Measurements from ENCODE around the gene STK38. TPM values are rescaled to one million over a fixed set of nuclear protein-coding genes. Genes with fewer than 3 reads are reported as not detected.

Gene STK38
- total and polyA plus RNA-seq, 2 donors (not counting 1 experiment from before 2014, with no cell fraction given), result 26.9 to 42.6 TPM

- Histone ChIP-seq H3K79me2 (ENCODE audit: control insufficient read depth, insufficient read depth, low read length) (no peaks in the 10 kb centered on the region), H4K20me1 (ENCODE audit: control insufficient read depth, extremely low read depth, insufficient read depth, low read length) (no peaks in the 10 kb centered on the region), H3K9me3 (ENCODE audit: control insufficient read depth, insufficient read depth, low read depth, low read length) (no peaks in the 10 kb centered on the region), H3K4me3 (replicated peaks in 1 of 4; ENCODE audit: control extremely low read depth in 1 of 4, insufficient read depth in 1 of 4, low read depth in 3 of 4, low read length in 4 of 4) (no peak overlapping the region), H3K36me3 (ENCODE audit: control insufficient read depth, insufficient read depth, low read length) (no peaks in the 10 kb centered on the region), H3K27me3 (ENCODE audit: control insufficient read depth, insufficient read depth, low read length) (no peaks in the 10 kb centered on the region), H3K4me2 (ENCODE audit: extremely low read depth, insufficient read depth, low read length) (no peak overlapping the region), H3K4me1 (ENCODE audit: control insufficient read depth, extremely low read depth, insufficient read depth, low read length) (no peaks in the 10 kb centered on the region), H3K27ac (ENCODE audit: insufficient read depth, low read length) (no peak overlapping the region), H2AFZ (ENCODE audit: low read length) (no peak overlapping the region), H3K9ac (ENCODE audit: insufficient read depth, low read length) (no peak overlapping the region)
- no peak for DNase-seq (ENCODE audit: low read depth in 2 of 2)
- TF ChIP-seq CTCF (conservative IDR thresholded peaks at IDR 0.05 in 1 of 2, IDR thresholded peaks at IDR 0.05 in 1 of 2; ENCODE audit: low read depth in 1 of 2, low read length in 2 of 2), result no peak
- TF ChIP-seq EZH2 (IDR thresholded peaks at IDR 0.05; ENCODE audit: low read length, missing control alignments), result no peak
Measured at GRCh38 chr6:36570264-36570663, 23.0 kb upstream of the STK38 start.

DNA sequence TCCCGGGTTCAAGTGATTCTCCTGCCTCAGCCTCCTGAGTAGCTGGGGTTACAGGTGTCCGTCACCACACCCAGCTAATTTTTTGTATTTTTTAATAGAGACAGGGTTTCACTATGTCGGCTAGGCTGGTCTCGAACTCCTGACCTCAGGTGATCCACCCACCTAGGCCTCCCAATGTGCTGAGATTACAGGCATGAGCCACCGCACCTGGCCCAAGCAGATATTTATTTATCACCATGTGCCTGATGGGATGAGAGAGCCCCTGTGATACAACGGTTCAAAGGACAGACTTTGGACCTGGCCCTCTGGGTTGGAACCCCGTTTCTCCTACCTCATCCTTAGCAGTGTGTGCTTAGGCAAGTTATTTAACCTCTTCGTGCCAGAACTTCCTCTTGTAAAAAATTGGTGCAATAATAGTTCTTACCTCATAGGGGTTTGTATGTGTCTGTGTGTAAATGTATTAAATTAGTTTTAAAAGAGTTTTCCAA lies 19.2 kb upstream of the STK38 start:
- Histone ChIP-seq H3K27ac (ENCODE audit: insufficient read depth, low read length) (no peak overlapping the region), H3K9ac (ENCODE audit: insufficient read depth, low read length) (no peak overlapping the region), H3K9me3 (ENCODE audit: control insufficient read depth, insufficient read depth, low read depth, low read length) (no peaks in the 10 kb centered on the region), H3K27me3 (ENCODE audit: control insufficient read depth, insufficient read depth, low read length) (no peaks in the 10 kb centered on the region), H4K20me1 (ENCODE audit: control insufficient read depth, extremely low read depth, insufficient read depth, low read length) (no peaks in the 10 kb centered on the region), H3K79me2 (ENCODE audit: control insufficient read depth, insufficient read depth, low read length) (no peaks in the 10 kb centered on the region), H3K4me3 (replicated peaks in 1 of 4; ENCODE audit: control extremely low read depth in 1 of 4, insufficient read depth in 1 of 4, low read depth in 3 of 4, low read length in 4 of 4) (no peak overlapping the region), H3K4me2 (ENCODE audit: extremely low read depth, insufficient read depth, low read length) (no peak overlapping the region), H3K36me3 (ENCODE audit: control insufficient read depth, insufficient read depth, low read length) (no peaks in the 10 kb centered on the region), H2AFZ (ENCODE audit: low read length) (no peak overlapping the region), H3K4me1 (ENCODE audit: control insufficient read depth, extremely low read depth, insufficient read depth, low read length) (no peaks in the 10 kb centered on the region)
- TF ChIP-seq CTCF (conservative IDR thresholded peaks at IDR 0.05 in 1 of 2, IDR thresholded peaks at IDR 0.05 in 1 of 2; ENCODE audit: low read depth in 1 of 2, low read length in 2 of 2) (no peak), EZH2 (IDR thresholded peaks at IDR 0.05; ENCODE audit: low read length, missing control alignments) (no peak)
- DNase-seq (ENCODE audit: low read depth in 2 of 2), result no peak

DNA sequence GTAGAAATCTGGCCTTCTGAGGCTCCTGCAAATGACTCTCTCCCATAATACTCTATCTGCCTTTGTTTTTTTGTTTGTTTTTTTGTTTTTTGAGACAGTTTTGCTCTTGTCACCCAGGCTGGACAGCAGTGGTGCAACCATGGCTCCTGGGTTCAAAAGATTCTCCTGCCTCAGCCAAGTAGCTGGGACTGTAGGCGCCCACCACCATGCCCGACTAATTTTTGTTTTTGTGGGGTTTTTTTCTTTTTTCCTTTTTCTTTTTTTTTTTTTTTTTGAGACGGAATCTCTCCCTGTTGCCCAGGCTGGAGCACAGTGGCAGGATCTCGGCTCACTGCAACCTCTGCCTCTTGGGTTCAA lies 16.6 kb upstream of the STK38 start:
- TF ChIP-seq CTCF (conservative IDR thresholded peaks at IDR 0.05 in 1 of 2, IDR thresholded peaks at IDR 0.05 in 1 of 2; ENCODE audit: low read depth in 1 of 2, low read length in 2 of 2) (no peak), EZH2 (IDR thresholded peaks at IDR 0.05; ENCODE audit: low read length, missing control alignments) (no peak)
- Histone ChIP-seq H4K20me1 (ENCODE audit: control insufficient read depth, extremely low read depth, insufficient read depth, low read length) (no peaks in the 10 kb centered on the region), H2AFZ (ENCODE audit: low read length) (no peak overlapping the region), H3K36me3 (ENCODE audit: control insufficient read depth, insufficient read depth, low read length) (no peaks in the 10 kb centered on the region), H3K27ac (ENCODE audit: insufficient read depth, low read length) (no peak overlapping the region), H3K4me2 (ENCODE audit: extremely low read depth, insufficient read depth, low read length) (no peak overlapping the region), H3K9ac (ENCODE audit: insufficient read depth, low read length) (no peak overlapping the region), H3K4me1 (ENCODE audit: control insufficient read depth, extremely low read depth, insufficient read depth, low read length) (no peaks in the 10 kb centered on the region), H3K79me2 (ENCODE audit: control insufficient read depth, insufficient read depth, low read length) (no peaks in the 10 kb centered on the region), H3K9me3 (ENCODE audit: control insufficient read depth, insufficient read depth, low read depth, low read length) (no peaks in the 10 kb centered on the region), H3K4me3 (replicated peaks in 1 of 4; ENCODE audit: control extremely low read depth in 1 of 4, insufficient read depth in 1 of 4, low read depth in 3 of 4, low read length in 4 of 4) (no peak overlapping the region), H3K27me3 (ENCODE audit: control insufficient read depth, insufficient read depth, low read length) (no peaks in the 10 kb centered on the region)
- DNase-seq (ENCODE audit: low read depth in 2 of 2), result no peak
